Activated CD8-positive, alpha-beta memory T cell treated with anti-CD3 and anti-CD28 coated beads for 48 hours (primary cell): ENCODE measurements around the gene MYLK.

Experiments used
- DNase-seq, 3 experiments: peaks; one replicate each; pipeline ENCODE4 v3.0.0-alpha.2; 2020; ENCODE audit warnings: low read depth in 2 of 3, low spot score in 2 of 3

Gene MYLK

GRCh38 chr3:123792473-123793201 is 91.5 kb downstream of the MYLK start:
- no peak for DNase-seq

GRCh38 chr3:123791898-123792297 is 92.2 kb downstream of the MYLK start:
- DNase-seq, result no peak

- no peak for DNase-seq
Measured at GRCh38 chr3:123791417-123791816, 92.7 kb downstream of the MYLK start.

- DNase-seq, result no peak
Measured at GRCh38 chr3:123791073-123791370, 93.1 kb downstream of the MYLK start.

GRCh38 chr3:123790254-123791072 is 93.7 kb downstream of the MYLK start:
- DNase-seq, result no peak

- DNase-seq, result no peak
Measured at GRCh38 chr3:123789760-123790159, 94.4 kb downstream of the MYLK start.

GRCh38 chr3:123789160-123789559 is 95.0 kb downstream of the MYLK start:
- no peak for DNase-seq

GRCh38 chr3:123788710-123789109 is 95.4 kb downstream of the MYLK start:
- DNase-seq, result no peak

- DNase-seq, result no peak
Measured at GRCh38 chr3:123787133-123787532, 97.0 kb downstream of the MYLK start.

GRCh38 chr3:123785602-123786001 is 98.5 kb downstream of the MYLK start:
- no peak for DNase-seq

- DNase-seq, result no peak
Measured at GRCh38 chr3:123783811-123784210, 100.3 kb downstream of the MYLK start.

- DNase-seq, result no peak
Measured at GRCh38 chr3:123783050-123783689, 101.0 kb downstream of the MYLK start.

- DNase-seq, result no peak
Measured at GRCh38 chr3:123782488-123782887, 101.6 kb downstream of the MYLK start.

- DNase-seq, result no peak
Measured at GRCh38 chr3:123781571-123782275, 102.4 kb downstream of the MYLK start.

GRCh38 chr3:123781138-123781537 is 103.0 kb downstream of the MYLK start:
- DNase-seq, result no peak

- no peak for DNase-seq
Measured at GRCh38 chr3:123780656-123781055, 103.5 kb downstream of the MYLK start.

GRCh38 chr3:123779655-123780231 is 104.4 kb downstream of the MYLK start:
- DNase-seq, result no peak

- DNase-seq, result no peak
Measured at GRCh38 chr3:123778991-123779622, 105.0 kb downstream of the MYLK start.

- no peak for DNase-seq
Measured at GRCh38 chr3:123778525-123778924, 105.6 kb downstream of the MYLK start.

- DNase-seq, result no peak
Measured at GRCh38 chr3:123776071-123776782, 107.9 kb downstream of the MYLK start.
